Neural cell (in vitro differentiated cells): ENCODE results near the gene NFILZ. TPM values are rescaled to one million over a fixed set of nuclear protein-coding genes. Genes with fewer than 3 reads are reported as not detected.

Source experiments
- H2AFZ ChIP-seq: fragments of 200-600, 300-800 bp; sonication (generic), shearing (Covaris generic); 2 replicates; pipeline ENCODE4 v1.6.0; 2014; ENCODE audit warnings: low read depth, mild to moderate bottlenecking, antibody characterized with exemption, low read length, moderate library complexity
- H3F3A ChIP-seq: fragments of 200-600 bp; shearing (Covaris generic); 2 replicates; pipeline ENCODE4 v1.6.1; 2016; ENCODE audit warnings: mild to moderate bottlenecking, moderate library complexity, mixed read lengths, antibody characterized with exemption, low read length; ENCODE audit not compliant: insufficient read depth, poor library complexity, severe bottlenecking
- H3K27ac ChIP-seq: fragments of 200-600, 300-800 bp; sonication (generic), shearing (Covaris generic); 2 replicates; pipeline ENCODE4 v1.5.1; 2014; ENCODE audit warnings: mild to moderate bottlenecking, low read length, moderate library complexity
- H3K27me3 ChIP-seq: fragments of 300-800, 200-600 bp; sonication (generic), shearing (Covaris generic); 2 replicates; pipeline ENCODE4 v1.6.0; 2014; ENCODE audit warnings: mild to moderate bottlenecking, low read depth, low read length, moderate library complexity; ENCODE audit not compliant: insufficient read depth
- H3K36me3 ChIP-seq: fragments of 300-800, 200-600 bp; sonication (generic), shearing (Covaris generic); 2 replicates; pipeline ENCODE4 v1.5.1; 2014; ENCODE audit warnings: mild to moderate bottlenecking, antibody characterized with exemption, low read length, moderate library complexity; ENCODE audit not compliant: insufficient read depth
- H3K4me2 ChIP-seq: fragments of 300-800, 200-600 bp; sonication (generic), shearing (Covaris generic); 2 replicates; pipeline ENCODE4 v1.6.0; 2014; ENCODE audit warnings: mild to moderate bottlenecking, low read length
- H3K4me3 ChIP-seq: fragments of 300-800, 200-600 bp; sonication (generic), shearing (Covaris generic); 2 replicates; pipeline ENCODE4 v1.5.1; 2014; ENCODE audit warnings: mild to moderate bottlenecking, low read length, moderate library complexity
- H3K79me2 ChIP-seq: fragments of 200-600 bp; shearing (Covaris generic); replicated peaks from 2 replicates; pipeline ENCODE4 v1.6.0; 2014; ENCODE audit warnings: mild to moderate bottlenecking, low read length, moderate library complexity; ENCODE audit not compliant: insufficient read depth
- H3K9ac ChIP-seq: fragments of 300-800, 200-600 bp; sonication (generic), shearing (Covaris generic); 2 replicates; pipeline ENCODE4 v1.6.1; 2016; ENCODE audit warnings: mild to moderate bottlenecking, low read length, mixed read lengths
- H3K9me2 ChIP-seq: fragments of 200-600 bp; shearing (Covaris generic); 2 replicates; pipeline ENCODE4 v1.6.1; 2016; ENCODE audit warnings: mild to moderate bottlenecking, low read length, mixed read lengths; ENCODE audit not compliant: insufficient read depth
- H3K9me3 ChIP-seq: fragments of 200-600, 300-800 bp; sonication (generic), shearing (Covaris generic); 2 replicates; pipeline ENCODE4 v1.6.1; 2016; ENCODE audit warnings: mild to moderate bottlenecking, mixed run types, low read length, moderate library complexity, mixed read lengths
- H4K20me1 ChIP-seq: fragments of 200-600 bp; shearing (Covaris generic); 2 replicates; pipeline ENCODE4 v1.6.1; 2016; ENCODE audit warnings: mild to moderate bottlenecking, mixed run types; ENCODE audit not compliant: insufficient read depth
- EP300 ChIP-seq: fragments of 450-650 bp; conservative IDR thresholded peaks from 2 replicates; pipeline ENCODE4 v1.6.1; 2014; ENCODE audit warnings: antibody characterized with exemption, mild to moderate bottlenecking, moderate library complexity; ENCODE audit not compliant: poor library complexity, severe bottlenecking
- EZH2 ChIP-seq: fragments of 200-600, 300-800 bp; shearing (Covaris generic), sonication (generic); IDR thresholded peaks from 2 replicates; pipeline ENCODE4 v1.6.1; 2014; ENCODE audit warnings: antibody characterized with exemption, low read length, borderline replicate concordance, mild to moderate bottlenecking; ENCODE audit not compliant: insufficient read depth, poor library complexity, severe bottlenecking
- MXI1 ChIP-seq: fragments of 450-650 bp; conservative IDR thresholded peaks from 2 replicates; pipeline ENCODE4 v1.6.1; 2014; ENCODE audit warnings: antibody characterized with exemption, mild to moderate bottlenecking; ENCODE audit not compliant: poor library complexity, severe bottlenecking
- POLR2AphosphoS5 ChIP-seq: IDR thresholded peaks from 2 replicates; pipeline ENCODE4 v1.6.1; 2012
- RAD21 ChIP-seq: fragments of 450-650 bp; conservative IDR thresholded peaks from 2 replicates; pipeline ENCODE4 v1.6.1; 2014; ENCODE audit warnings: antibody characterized with exemption, mild to moderate bottlenecking, moderate library complexity
- SMC3 ChIP-seq: fragments of 450-650 bp; conservative IDR thresholded peaks from 2 replicates; pipeline ENCODE4 v1.6.1; 2014; ENCODE audit warnings: antibody characterized with exemption, mild to moderate bottlenecking, moderate library complexity; ENCODE audit not compliant: poor library complexity
- TAF1 ChIP-seq: IDR thresholded peaks from 2 replicates; pipeline ENCODE4 v1.6.1; 2012; ENCODE audit warnings: low read depth
- polyA plus RNA-seq: library from polyadenylated mRNA; depleted of rRNA; stranded (reverse); fragments of >200 nt; gene quantifications from 2 replicates; pipeline ENCODE4 v1.2.3, GENCODE V29; 2014
- TF ChIP-seq, protein P1 (sequence below): IDR thresholded peaks from 2 replicates; pipeline ENCODE4 v1.6.1; 2012; ENCODE audit warnings: borderline replicate concordance
- TF ChIP-seq, protein P2 (sequence below): fragments of 450-650 bp; IDR thresholded peaks from 2 replicates; pipeline ENCODE4 v1.5.1; 2014; ENCODE audit warnings: antibody characterized with exemption, mild to moderate bottlenecking, moderate library complexity; ENCODE audit not compliant: poor library complexity, severe bottlenecking

Gene NFILZ
- polyA plus RNA-seq, 1 donor from 2014 or later: not detected

DNA sequence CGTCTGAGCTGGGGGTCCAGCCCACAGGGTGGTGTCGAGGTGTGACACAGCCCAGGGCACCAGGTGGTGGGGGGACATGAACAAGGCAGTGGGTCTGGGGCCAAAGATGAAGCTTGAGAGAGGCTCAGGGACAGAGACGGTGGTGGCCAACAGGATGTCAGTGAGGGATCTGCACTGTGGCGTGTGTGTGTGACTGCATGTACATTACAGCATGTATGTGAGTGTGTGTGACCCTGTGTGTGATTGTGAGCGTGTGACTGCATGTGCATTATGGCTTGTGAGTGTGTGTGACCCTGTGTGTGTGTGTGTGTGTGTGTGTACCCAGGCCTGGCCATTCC is 21.5 kb upstream of the NFILZ start:
- H2AFZ ChIP-seq: peak overlapping the region; percentile 79
- H3K79me2 ChIP-seq: peaks cover 9% of the 10 kb centered on the region
- H3K27ac ChIP-seq: peak overlapping the region; percentile 84

DNA sequence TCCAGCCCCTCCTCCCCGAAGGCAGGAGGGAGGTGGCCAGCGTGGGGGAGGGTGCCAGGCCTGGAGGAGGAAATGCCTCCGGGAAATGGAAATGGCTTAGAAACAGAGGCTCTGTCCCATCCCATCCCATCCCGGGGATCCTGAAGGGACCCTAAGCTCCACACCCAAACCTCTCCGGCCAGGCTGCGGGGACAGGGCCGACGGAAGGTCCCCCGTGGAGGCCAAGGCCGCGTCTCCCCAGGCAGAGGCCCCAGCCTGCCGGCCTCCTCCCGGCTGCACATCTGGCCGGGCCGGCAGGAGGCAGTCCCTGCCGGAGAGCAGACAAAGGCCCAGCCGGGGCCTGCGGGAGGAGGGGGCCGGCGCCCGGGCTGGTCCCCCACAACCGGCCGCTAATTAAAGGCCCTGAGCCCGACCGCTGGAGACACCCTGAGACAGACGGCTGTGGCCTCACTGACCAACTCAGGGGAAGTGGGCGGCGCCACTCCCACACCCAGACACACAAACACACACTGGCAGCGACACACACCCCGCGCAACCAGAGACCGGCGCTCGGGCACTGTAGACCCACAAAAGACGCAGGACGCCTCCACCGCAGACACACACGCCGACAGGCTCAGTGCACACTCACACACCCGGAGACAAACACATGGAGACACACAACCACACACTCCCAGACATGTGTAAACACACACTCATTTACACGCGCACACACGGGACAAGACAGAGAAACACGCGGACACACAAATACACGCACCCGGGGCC is 21.0 kb upstream of the NFILZ start:
- no peaks in the 10 kb centered on the region for H3K9me2 ChIP-seq
- peak overlapping the region; percentile 84 for H3K9ac ChIP-seq
- H4K20me1 ChIP-seq: no peaks in the 10 kb centered on the region
- H3K79me2 ChIP-seq: peaks cover 9% of the 10 kb centered on the region
- peaks cover 6% of the 10 kb centered on the region for H3K36me3 ChIP-seq
- no peaks in the 10 kb centered on the region for H3F3A ChIP-seq
- peaks cover 8% of the 10 kb centered on the region for H3K9me3 ChIP-seq
- no peaks in the 10 kb centered on the region for H3K27me3 ChIP-seq
- H3K27ac ChIP-seq: peak overlapping the region; percentile 84
- H3K4me3 ChIP-seq: peak overlapping the region; percentile 67
- H2AFZ ChIP-seq: peak overlapping the region; percentile 79
- peak overlapping the region; percentile 37 for H3K4me2 ChIP-seq
- TF ChIP-seq EZH2 (no peak), RAD21 (peak; percentile 15), SMC3 (peak; percentile 11), TAF1 (peak; percentile 69), EP300 (no peak), MXI1 (peak; percentile 1), POLR2AphosphoS5 (peak; percentile 52)
- TF ChIP-seq, protein P1, sequence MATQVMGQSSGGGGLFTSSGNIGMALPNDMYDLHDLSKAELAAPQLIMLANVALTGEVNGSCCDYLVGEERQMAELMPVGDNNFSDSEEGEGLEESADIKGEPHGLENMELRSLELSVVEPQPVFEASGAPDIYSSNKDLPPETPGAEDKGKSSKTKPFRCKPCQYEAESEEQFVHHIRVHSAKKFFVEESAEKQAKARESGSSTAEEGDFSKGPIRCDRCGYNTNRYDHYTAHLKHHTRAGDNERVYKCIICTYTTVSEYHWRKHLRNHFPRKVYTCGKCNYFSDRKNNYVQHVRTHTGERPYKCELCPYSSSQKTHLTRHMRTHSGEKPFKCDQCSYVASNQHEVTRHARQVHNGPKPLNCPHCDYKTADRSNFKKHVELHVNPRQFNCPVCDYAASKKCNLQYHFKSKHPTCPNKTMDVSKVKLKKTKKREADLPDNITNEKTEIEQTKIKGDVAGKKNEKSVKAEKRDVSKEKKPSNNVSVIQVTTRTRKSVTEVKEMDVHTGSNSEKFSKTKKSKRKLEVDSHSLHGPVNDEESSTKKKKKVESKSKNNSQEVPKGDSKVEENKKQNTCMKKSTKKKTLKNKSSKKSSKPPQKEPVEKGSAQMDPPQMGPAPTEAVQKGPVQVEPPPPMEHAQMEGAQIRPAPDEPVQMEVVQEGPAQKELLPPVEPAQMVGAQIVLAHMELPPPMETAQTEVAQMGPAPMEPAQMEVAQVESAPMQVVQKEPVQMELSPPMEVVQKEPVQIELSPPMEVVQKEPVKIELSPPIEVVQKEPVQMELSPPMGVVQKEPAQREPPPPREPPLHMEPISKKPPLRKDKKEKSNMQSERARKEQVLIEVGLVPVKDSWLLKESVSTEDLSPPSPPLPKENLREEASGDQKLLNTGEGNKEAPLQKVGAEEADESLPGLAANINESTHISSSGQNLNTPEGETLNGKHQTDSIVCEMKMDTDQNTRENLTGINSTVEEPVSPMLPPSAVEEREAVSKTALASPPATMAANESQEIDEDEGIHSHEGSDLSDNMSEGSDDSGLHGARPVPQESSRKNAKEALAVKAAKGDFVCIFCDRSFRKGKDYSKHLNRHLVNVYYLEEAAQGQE: peak; percentile 80
- TF ChIP-seq, protein P2, sequence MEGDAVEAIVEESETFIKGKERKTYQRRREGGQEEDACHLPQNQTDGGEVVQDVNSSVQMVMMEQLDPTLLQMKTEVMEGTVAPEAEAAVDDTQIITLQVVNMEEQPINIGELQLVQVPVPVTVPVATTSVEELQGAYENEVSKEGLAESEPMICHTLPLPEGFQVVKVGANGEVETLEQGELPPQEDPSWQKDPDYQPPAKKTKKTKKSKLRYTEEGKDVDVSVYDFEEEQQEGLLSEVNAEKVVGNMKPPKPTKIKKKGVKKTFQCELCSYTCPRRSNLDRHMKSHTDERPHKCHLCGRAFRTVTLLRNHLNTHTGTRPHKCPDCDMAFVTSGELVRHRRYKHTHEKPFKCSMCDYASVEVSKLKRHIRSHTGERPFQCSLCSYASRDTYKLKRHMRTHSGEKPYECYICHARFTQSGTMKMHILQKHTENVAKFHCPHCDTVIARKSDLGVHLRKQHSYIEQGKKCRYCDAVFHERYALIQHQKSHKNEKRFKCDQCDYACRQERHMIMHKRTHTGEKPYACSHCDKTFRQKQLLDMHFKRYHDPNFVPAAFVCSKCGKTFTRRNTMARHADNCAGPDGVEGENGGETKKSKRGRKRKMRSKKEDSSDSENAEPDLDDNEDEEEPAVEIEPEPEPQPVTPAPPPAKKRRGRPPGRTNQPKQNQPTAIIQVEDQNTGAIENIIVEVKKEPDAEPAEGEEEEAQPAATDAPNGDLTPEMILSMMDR: peak; percentile 58

More for the DNA sequence above, 21.5 kb upstream of the NFILZ start:
- Histone ChIP-seq H3K4me3 (peak overlapping the region; percentile 67), H3K36me3 (peaks cover 6% of the 10 kb centered on the region), H3K9me2 (no peaks in the 10 kb centered on the region), H3K27me3 (no peaks in the 10 kb centered on the region), H3F3A (no peaks in the 10 kb centered on the region), H3K9me3 (peaks cover 8% of the 10 kb centered on the region), H4K20me1 (no peaks in the 10 kb centered on the region), H3K9ac (peak overlapping the region; percentile 84), H3K4me2 (peak overlapping the region; percentile 37)
- TF ChIP-seq EP300: no peak
- no peak for TF ChIP-seq MXI1
- TF ChIP-seq, protein P1: no peak
- no peak for TF ChIP-seq TAF1
- TF ChIP-seq SMC3: no peak
- no peak for TF ChIP-seq EZH2
- TF ChIP-seq, protein P2: no peak
- no peak for TF ChIP-seq RAD21
- no peak for TF ChIP-seq POLR2AphosphoS5
